ENCODE results near the gene DCAF4. TPM values are rescaled to one million over a fixed set of nuclear protein-coding genes. Genes with fewer than 3 reads are reported as not detected.
"Not testable (repeated sequence)": the region's sequence is repeated elsewhere in the genome, so short reads cannot be mapped to it uniquely, and the experiment has no call there.

Gene DCAF4
- total RNA-seq, 1 experiment from 2014 or later = 39.4 TPM

GRCh38 chr14:72948481-72949138 lies 22.3 kb downstream of the DCAF4 start:
- no peaks in the 10 kb centered on the region for H3K9me3 Mint-ChIP-seq (ENCODE audit: unreplicated experiment)
- no TSS peak for BruUV-seq (replicated peaks)
- no peaks in the 10 kb centered on the region for H3K27me3 Mint-ChIP-seq (ENCODE audit: insufficient read depth, unreplicated experiment)
- H3K27ac Mint-ChIP-seq (ENCODE audit: low read depth, unreplicated experiment) = no peak overlapping the region
- H3K4me1 Mint-ChIP-seq (ENCODE audit: insufficient read depth, unreplicated experiment) = no peaks in the 10 kb centered on the region
- TF ChIP-seq CTCF (IDR thresholded peaks at IDR 0.05; ENCODE audit: unreplicated experiment) = peak; percentile 79
- peak; percentile 62 for DNase-seq (ENCODE audit: unreplicated experiment)
- intact Hi-C loops (cut with micrococcal nuclease) = loop anchor here (1.0 to 2.0 kb wide), 2 partner anchors 44 to 434 kb away; no protein-coding TSS in a partner anchor
- no peak overlapping the region for H3K4me3 Mint-ChIP-seq (ENCODE audit: unreplicated experiment)
- peaks cover 37% of the 10 kb centered on the region for H3K36me3 Mint-ChIP-seq (ENCODE audit: insufficient read depth, unreplicated experiment)
- ChIA-PET POLR2A (interaction anchor here (0.7 to 2.8 kb wide), 3 partner anchors 14 to 434 kb away, joined by 3 to 12 read pairs (median 4); no protein-coding TSS in a partner anchor), CTCF (interaction anchor here (0.6 to 7.0 kb wide), 29 partner anchors 10 to 1485 kb away, joined by 3 to 135 read pairs (median 5); no protein-coding TSS in a partner anchor)

- Mint-ChIP-seq H3K4me3 (ENCODE audit: unreplicated experiment) (no peak overlapping the region), H3K36me3 (ENCODE audit: insufficient read depth, unreplicated experiment) (peaks cover 42% of the 10 kb centered on the region), H3K27me3 (ENCODE audit: insufficient read depth, unreplicated experiment) (no peaks in the 10 kb centered on the region), H3K4me1 (ENCODE audit: insufficient read depth, unreplicated experiment) (no peaks in the 10 kb centered on the region), H3K9me3 (ENCODE audit: unreplicated experiment) (no peaks in the 10 kb centered on the region), H3K27ac (ENCODE audit: low read depth, unreplicated experiment) (no peak overlapping the region)
- intact Hi-C loops (cut with micrococcal nuclease) = no loop called here
- DNase-seq (ENCODE audit: unreplicated experiment) = no peak
- CTCF ChIA-PET = interaction anchor here (7.0 kb wide), 1 partner anchor 437 kb away, joined by 135 read pairs; no protein-coding TSS in a partner anchor
- POLR2A ChIA-PET = interaction anchor here (0.5 kb wide), 1 partner anchor 10 kb away, joined by 3 read pairs; no protein-coding TSS in a partner anchor
- no peak for TF ChIP-seq CTCF (IDR thresholded peaks at IDR 0.05; ENCODE audit: unreplicated experiment)
- BruUV-seq (replicated peaks) = no TSS peak
Measured at GRCh38 chr14:72952171-72952570, 25.9 kb downstream of the DCAF4 start.

GRCh38 chr14:72956741-72957140 lies 30.5 kb downstream of the DCAF4 start:
- H3K9me3 Mint-ChIP-seq (ENCODE audit: unreplicated experiment) = not testable (repeated sequence)
- CTCF ChIA-PET = interaction anchor here (0.6 to 3.8 kb wide), 2 partner anchors 8 to 443 kb away, joined by 4 to 28 read pairs; no protein-coding TSS in a partner anchor

GRCh38 chr14:72957213-72957612 lies 30.9 kb downstream of the DCAF4 start:
- no peak for TF ChIP-seq CTCF (IDR thresholded peaks at IDR 0.05; ENCODE audit: unreplicated experiment)
- Mint-ChIP-seq H3K27me3 (ENCODE audit: insufficient read depth, unreplicated experiment) (no peaks in the 10 kb centered on the region), H3K27ac (ENCODE audit: low read depth, unreplicated experiment) (no peak overlapping the region), H3K4me3 (ENCODE audit: unreplicated experiment) (no peak overlapping the region), H3K4me1 (ENCODE audit: insufficient read depth, unreplicated experiment) (peaks cover 14% of the 10 kb centered on the region), H3K36me3 (ENCODE audit: insufficient read depth, unreplicated experiment) (peaks cover 71% of the 10 kb centered on the region), H3K9me3 (ENCODE audit: unreplicated experiment) (no peaks in the 10 kb centered on the region)
- BruUV-seq (replicated peaks) = no TSS peak
- ChIA-PET POLR2A (interaction anchor here (0.7 kb wide), 1 partner anchor 25 kb away, joined by 3 read pairs; no protein-coding TSS in a partner anchor), CTCF (interaction anchor here (0.6 to 3.8 kb wide), 4 partner anchors 9 to 1107 kb away, joined by 3 to 28 read pairs (median 4); partner anchors contain the start of gene RBM25)
- DNase-seq (ENCODE audit: unreplicated experiment) = no peak
- intact Hi-C loops (cut with micrococcal nuclease) = no loop called here

More at GRCh38 chr14:72956741-72957140, 30.5 kb downstream of the DCAF4 start:
- DNase-seq (ENCODE audit: unreplicated experiment); H3K4me1 Mint-ChIP-seq (ENCODE audit: insufficient read depth, unreplicated experiment); H3K27me3 Mint-ChIP-seq (ENCODE audit: insufficient read depth, unreplicated experiment); H3K4me3 Mint-ChIP-seq (ENCODE audit: unreplicated experiment); intact Hi-C loops (cut with micrococcal nuclease); H3K27ac Mint-ChIP-seq (ENCODE audit: low read depth, unreplicated experiment); BruUV-seq (replicated peaks); POLR2A ChIA-PET: not testable (repeated sequence)
- peaks cover 66% of the 10 kb centered on the region for H3K36me3 Mint-ChIP-seq (ENCODE audit: insufficient read depth, unreplicated experiment)

All from MCF 10A (cell line).